Measurements from ENCODE around the gene PCDHGC3.

Gene PCDHGC3

GRCh38 chr5:141493500-141494422 lies 18.0 kb downstream of the PCDHGC3 start:
- H3K79me2 ChIP-seq (ENCODE audit: low read length) = no peaks in the 10 kb centered on the region
- no peaks in the 10 kb centered on the region for H3K36me3 ChIP-seq (replicated peaks; ENCODE audit: low read depth, low read length)
- no peak overlapping the region for H3K4me3 ChIP-seq (ENCODE audit: low read length)
- H3K4me1 ChIP-seq (ENCODE audit: low read length) = no peaks in the 10 kb centered on the region
- H3K27ac ChIP-seq (ENCODE audit: low read length) = no peak overlapping the region
- H3K9ac ChIP-seq (ENCODE audit: low read length) = no peak overlapping the region
- no peaks in the 10 kb centered on the region for H3K27me3 ChIP-seq (ENCODE audit: low read depth, low read length)
- H3K9me3 ChIP-seq (ENCODE audit: insufficient read depth, low read length) = no peaks in the 10 kb centered on the region
- no peaks in the 10 kb centered on the region for H4K20me1 ChIP-seq (ENCODE audit: insufficient read depth, low read length)
- H3K4me2 ChIP-seq (ENCODE audit: low read length) = no peak overlapping the region
- no peak for TF ChIP-seq EZH2phosphoT487 (IDR thresholded peaks at IDR 0.05; ENCODE audit: low read depth)
- TF ChIP-seq, protein P1, sequence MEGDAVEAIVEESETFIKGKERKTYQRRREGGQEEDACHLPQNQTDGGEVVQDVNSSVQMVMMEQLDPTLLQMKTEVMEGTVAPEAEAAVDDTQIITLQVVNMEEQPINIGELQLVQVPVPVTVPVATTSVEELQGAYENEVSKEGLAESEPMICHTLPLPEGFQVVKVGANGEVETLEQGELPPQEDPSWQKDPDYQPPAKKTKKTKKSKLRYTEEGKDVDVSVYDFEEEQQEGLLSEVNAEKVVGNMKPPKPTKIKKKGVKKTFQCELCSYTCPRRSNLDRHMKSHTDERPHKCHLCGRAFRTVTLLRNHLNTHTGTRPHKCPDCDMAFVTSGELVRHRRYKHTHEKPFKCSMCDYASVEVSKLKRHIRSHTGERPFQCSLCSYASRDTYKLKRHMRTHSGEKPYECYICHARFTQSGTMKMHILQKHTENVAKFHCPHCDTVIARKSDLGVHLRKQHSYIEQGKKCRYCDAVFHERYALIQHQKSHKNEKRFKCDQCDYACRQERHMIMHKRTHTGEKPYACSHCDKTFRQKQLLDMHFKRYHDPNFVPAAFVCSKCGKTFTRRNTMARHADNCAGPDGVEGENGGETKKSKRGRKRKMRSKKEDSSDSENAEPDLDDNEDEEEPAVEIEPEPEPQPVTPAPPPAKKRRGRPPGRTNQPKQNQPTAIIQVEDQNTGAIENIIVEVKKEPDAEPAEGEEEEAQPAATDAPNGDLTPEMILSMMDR (IDR thresholded peaks at IDR 0.05; ENCODE audit: low read depth, low read length) = no peak
- no peak overlapping the region for H2AFZ ChIP-seq (ENCODE audit: low read depth, low read length)

DNA sequence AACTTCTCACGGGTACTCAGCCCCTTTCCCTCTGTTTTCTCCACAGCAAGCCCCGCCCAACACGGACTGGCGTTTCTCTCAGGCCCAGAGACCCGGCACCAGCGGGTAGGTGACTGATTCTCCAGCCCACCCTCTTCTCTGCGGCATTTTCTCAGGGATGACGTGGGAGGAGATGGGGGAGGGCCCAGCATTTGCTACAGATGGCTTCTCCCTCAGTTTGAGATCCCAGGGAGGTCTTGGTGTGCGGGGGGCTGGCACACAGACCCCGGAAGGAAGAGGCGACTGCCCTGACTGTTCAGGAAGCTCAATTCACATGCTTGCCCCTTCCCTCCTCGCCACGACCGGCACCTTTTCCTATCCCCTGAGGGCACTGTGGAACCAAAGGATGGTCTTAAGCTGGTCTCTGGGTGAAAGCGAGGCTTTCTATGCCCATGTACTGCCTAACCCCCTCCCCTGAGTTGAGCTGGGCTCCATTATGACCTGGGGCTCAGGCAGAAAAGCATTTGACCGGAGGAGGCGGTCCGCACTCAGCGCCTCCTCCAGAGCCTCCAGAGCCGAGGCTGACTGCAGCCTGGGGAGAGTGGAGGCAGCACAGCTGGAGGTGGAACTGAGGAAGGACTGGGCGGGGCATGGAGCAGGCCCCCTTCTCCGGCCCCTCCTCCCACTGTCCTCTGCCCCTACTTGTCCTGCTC lies 19.1 kb downstream of the PCDHGC3 start:
- Histone ChIP-seq H3K27me3 (ENCODE audit: low read depth, low read length) (no peaks in the 10 kb centered on the region), H3K79me2 (ENCODE audit: low read length) (no peaks in the 10 kb centered on the region), H3K9ac (ENCODE audit: low read length) (no peak overlapping the region), H2AFZ (ENCODE audit: low read depth, low read length) (no peak overlapping the region), H3K9me3 (ENCODE audit: insufficient read depth, low read length) (no peaks in the 10 kb centered on the region), H4K20me1 (ENCODE audit: insufficient read depth, low read length) (no peaks in the 10 kb centered on the region), H3K4me2 (ENCODE audit: low read length) (no peak overlapping the region), H3K4me1 (ENCODE audit: low read length) (no peaks in the 10 kb centered on the region), H3K36me3 (replicated peaks; ENCODE audit: low read depth, low read length) (no peaks in the 10 kb centered on the region), H3K4me3 (ENCODE audit: low read length) (no peak overlapping the region), H3K27ac (ENCODE audit: low read length) (no peak overlapping the region)
- TF ChIP-seq EZH2phosphoT487 (IDR thresholded peaks at IDR 0.05; ENCODE audit: low read depth) = no peak
- TF ChIP-seq, protein P1 (IDR thresholded peaks at IDR 0.05; ENCODE audit: low read depth, low read length) = no peak

DNA sequence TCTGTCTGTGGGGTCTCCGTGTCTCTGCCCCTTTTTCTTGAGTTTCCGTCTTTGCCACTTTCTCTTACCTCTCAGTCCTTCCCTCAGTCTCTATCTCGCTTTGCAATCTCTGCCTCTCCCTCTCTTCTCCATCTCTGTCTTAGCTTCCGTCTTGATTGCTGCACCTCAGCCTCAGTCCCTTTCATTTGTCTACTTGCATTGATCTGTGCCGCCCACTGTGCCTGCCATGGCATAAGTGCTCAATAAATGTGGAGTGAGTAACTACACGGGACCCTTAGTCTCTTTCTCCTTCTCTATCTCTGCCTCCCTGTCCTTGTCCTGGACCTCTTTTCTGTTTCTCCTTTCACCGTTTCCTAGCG lies 19.7 kb downstream of the PCDHGC3 start:
- Histone ChIP-seq H2AFZ (ENCODE audit: low read depth, low read length) (no peak overlapping the region), H4K20me1 (ENCODE audit: insufficient read depth, low read length) (no peaks in the 10 kb centered on the region), H3K79me2 (ENCODE audit: low read length) (no peaks in the 10 kb centered on the region), H3K9ac (ENCODE audit: low read length) (no peak overlapping the region), H3K27me3 (ENCODE audit: low read depth, low read length) (no peaks in the 10 kb centered on the region), H3K27ac (ENCODE audit: low read length) (no peak overlapping the region), H3K36me3 (replicated peaks; ENCODE audit: low read depth, low read length) (no peaks in the 10 kb centered on the region), H3K4me3 (ENCODE audit: low read length) (no peak overlapping the region), H3K4me2 (ENCODE audit: low read length) (no peak overlapping the region), H3K4me1 (ENCODE audit: low read length) (no peaks in the 10 kb centered on the region), H3K9me3 (ENCODE audit: insufficient read depth, low read length) (no peaks in the 10 kb centered on the region)
- TF ChIP-seq, protein P1 (IDR thresholded peaks at IDR 0.05; ENCODE audit: low read depth, low read length) = no peak
- TF ChIP-seq EZH2phosphoT487 (IDR thresholded peaks at IDR 0.05; ENCODE audit: low read depth) = no peak

DNA sequence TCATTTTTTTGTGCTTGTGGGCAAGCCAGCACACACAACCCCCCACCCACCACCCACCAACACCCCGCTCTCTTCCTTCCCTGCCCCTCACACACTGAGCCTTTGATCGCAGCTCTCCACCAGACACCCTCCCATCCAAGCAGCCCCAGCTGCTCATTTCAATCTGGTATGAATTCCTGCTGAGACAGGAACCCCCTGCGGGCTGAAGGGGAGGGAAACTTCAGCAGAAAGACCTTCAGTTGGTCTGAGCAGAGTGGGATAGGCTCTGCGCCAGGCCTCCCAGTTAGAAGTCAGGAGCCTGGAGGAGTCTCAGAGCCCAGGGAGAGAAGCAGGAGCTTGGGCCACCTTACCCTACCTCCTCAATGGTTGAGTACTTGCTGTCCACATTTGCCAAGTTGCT lies 20.3 kb downstream of the PCDHGC3 start:
- TF ChIP-seq, protein P1 (IDR thresholded peaks at IDR 0.05; ENCODE audit: low read depth, low read length) = no peak
- TF ChIP-seq EZH2phosphoT487 (IDR thresholded peaks at IDR 0.05; ENCODE audit: low read depth) = no peak
- no peaks in the 10 kb centered on the region for H4K20me1 ChIP-seq (ENCODE audit: insufficient read depth, low read length)
- H3K27ac ChIP-seq (ENCODE audit: low read length) = no peak overlapping the region
- H3K4me1 ChIP-seq (ENCODE audit: low read length) = no peaks in the 10 kb centered on the region
- H3K27me3 ChIP-seq (ENCODE audit: low read depth, low read length) = no peaks in the 10 kb centered on the region
- H3K4me3 ChIP-seq (ENCODE audit: low read length) = no peak overlapping the region
- no peaks in the 10 kb centered on the region for H3K9me3 ChIP-seq (ENCODE audit: insufficient read depth, low read length)
- H3K79me2 ChIP-seq (ENCODE audit: low read length) = no peaks in the 10 kb centered on the region
- no peak overlapping the region for H2AFZ ChIP-seq (ENCODE audit: low read depth, low read length)
- no peak overlapping the region for H3K4me2 ChIP-seq (ENCODE audit: low read length)
- H3K36me3 ChIP-seq (replicated peaks; ENCODE audit: low read depth, low read length) = no peaks in the 10 kb centered on the region
- H3K9ac ChIP-seq (ENCODE audit: low read length) = no peak overlapping the region
